ENCODE results near the gene C11orf87. TPM values are rescaled to one million over a fixed set of nuclear protein-coding genes. Genes with fewer than 3 reads are reported as not detected.

Gene C11orf87
- total RNA-seq, 1 experiment from 2014 or later, result not detected

- intact Hi-C loops (cut with micrococcal nuclease; ENCODE audit: unreplicated experiment), result no loop called here
- H3K4me3 Mint-ChIP-seq (ENCODE audit: low read depth, unreplicated experiment), result no peak overlapping the region
- H3K4me1 Mint-ChIP-seq (ENCODE audit: low read depth, unreplicated experiment), result no peaks in the 10 kb centered on the region
- DNase-seq, result no peak
- no peaks in the 10 kb centered on the region for H3K9me3 Mint-ChIP-seq (ENCODE audit: low read depth, unreplicated experiment)
- BruUV-seq (replicated peaks), result no TSS peak
- CTCF ChIA-PET, result no interaction called here
- H3K27me3 Mint-ChIP-seq (ENCODE audit: unreplicated experiment), result no peaks in the 10 kb centered on the region
- TF ChIP-seq, protein P1, sequence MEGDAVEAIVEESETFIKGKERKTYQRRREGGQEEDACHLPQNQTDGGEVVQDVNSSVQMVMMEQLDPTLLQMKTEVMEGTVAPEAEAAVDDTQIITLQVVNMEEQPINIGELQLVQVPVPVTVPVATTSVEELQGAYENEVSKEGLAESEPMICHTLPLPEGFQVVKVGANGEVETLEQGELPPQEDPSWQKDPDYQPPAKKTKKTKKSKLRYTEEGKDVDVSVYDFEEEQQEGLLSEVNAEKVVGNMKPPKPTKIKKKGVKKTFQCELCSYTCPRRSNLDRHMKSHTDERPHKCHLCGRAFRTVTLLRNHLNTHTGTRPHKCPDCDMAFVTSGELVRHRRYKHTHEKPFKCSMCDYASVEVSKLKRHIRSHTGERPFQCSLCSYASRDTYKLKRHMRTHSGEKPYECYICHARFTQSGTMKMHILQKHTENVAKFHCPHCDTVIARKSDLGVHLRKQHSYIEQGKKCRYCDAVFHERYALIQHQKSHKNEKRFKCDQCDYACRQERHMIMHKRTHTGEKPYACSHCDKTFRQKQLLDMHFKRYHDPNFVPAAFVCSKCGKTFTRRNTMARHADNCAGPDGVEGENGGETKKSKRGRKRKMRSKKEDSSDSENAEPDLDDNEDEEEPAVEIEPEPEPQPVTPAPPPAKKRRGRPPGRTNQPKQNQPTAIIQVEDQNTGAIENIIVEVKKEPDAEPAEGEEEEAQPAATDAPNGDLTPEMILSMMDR (IDR thresholded peaks at IDR 0.05; ENCODE audit: unreplicated experiment), result no peak
- H3K27ac Mint-ChIP-seq (ENCODE audit: unreplicated experiment), result no peak overlapping the region
- no peaks in the 10 kb centered on the region for H3K36me3 Mint-ChIP-seq (ENCODE audit: insufficient read depth, unreplicated experiment)
Measured at GRCh38 chr11:109401545-109401944, 20.4 kb upstream of the C11orf87 start.

GRCh38 chr11:109405671-109406070 is 16.3 kb upstream of the C11orf87 start:
- Mint-ChIP-seq H3K9me3 (ENCODE audit: low read depth, unreplicated experiment) (no peaks in the 10 kb centered on the region), H3K27ac (ENCODE audit: unreplicated experiment) (no peak overlapping the region), H3K4me1 (ENCODE audit: low read depth, unreplicated experiment) (no peaks in the 10 kb centered on the region), H3K27me3 (ENCODE audit: unreplicated experiment) (no peaks in the 10 kb centered on the region), H3K4me3 (ENCODE audit: low read depth, unreplicated experiment) (no peak overlapping the region), H3K36me3 (ENCODE audit: insufficient read depth, unreplicated experiment) (no peaks in the 10 kb centered on the region)
- no TSS peak for BruUV-seq (replicated peaks)
- intact Hi-C loops (cut with micrococcal nuclease; ENCODE audit: unreplicated experiment), result no loop called here
- no peak for DNase-seq
- TF ChIP-seq, protein P1 (IDR thresholded peaks at IDR 0.05; ENCODE audit: unreplicated experiment), result no peak
- CTCF ChIA-PET, result no interaction called here

- Mint-ChIP-seq H3K4me3 (ENCODE audit: low read depth, unreplicated experiment) (no peak overlapping the region), H3K36me3 (ENCODE audit: insufficient read depth, unreplicated experiment) (no peaks in the 10 kb centered on the region), H3K4me1 (ENCODE audit: low read depth, unreplicated experiment) (no peaks in the 10 kb centered on the region), H3K9me3 (ENCODE audit: low read depth, unreplicated experiment) (no peaks in the 10 kb centered on the region), H3K27me3 (ENCODE audit: unreplicated experiment) (no peaks in the 10 kb centered on the region), H3K27ac (ENCODE audit: unreplicated experiment) (no peak overlapping the region)
- intact Hi-C loops (cut with micrococcal nuclease; ENCODE audit: unreplicated experiment), result no loop called here
- DNase-seq, result no peak
- no TSS peak for BruUV-seq (replicated peaks)
- CTCF ChIA-PET, result no interaction called here
- TF ChIP-seq, protein P1 (IDR thresholded peaks at IDR 0.05; ENCODE audit: unreplicated experiment), result no peak
Measured at GRCh38 chr11:109416601-109417000, 5.4 kb upstream of the C11orf87 start.

DNA sequence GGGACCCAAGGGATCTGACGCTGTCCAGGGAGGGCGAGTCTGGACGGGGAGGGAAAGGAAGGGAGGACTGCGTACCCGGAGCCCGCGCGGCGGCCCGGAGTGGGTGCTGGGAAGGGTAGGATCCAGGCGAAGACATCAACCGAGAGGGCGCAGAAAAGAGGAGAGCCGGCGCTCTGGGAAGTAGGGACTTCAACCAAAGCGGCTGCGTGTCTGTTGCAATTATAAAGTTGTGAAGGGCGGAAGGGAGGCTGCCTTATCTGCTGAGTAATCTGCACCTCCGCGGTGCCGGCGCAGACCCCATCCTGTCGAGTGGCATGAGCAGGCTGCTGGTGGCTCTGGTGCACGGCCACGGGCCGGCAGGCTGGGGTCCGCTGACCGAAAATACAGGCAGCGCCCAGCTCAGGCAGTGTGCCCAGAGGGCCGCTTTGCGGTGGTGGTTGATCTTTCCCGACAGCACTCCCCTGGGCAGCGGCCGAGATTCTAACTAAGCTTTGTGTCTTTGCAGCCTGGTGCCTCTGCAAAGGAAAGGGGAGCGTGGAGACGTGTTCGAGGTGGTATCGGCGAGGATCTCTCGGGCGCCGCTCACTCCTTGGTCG is 978 bp downstream of the C11orf87 start:
- H3K4me1 Mint-ChIP-seq (ENCODE audit: low read depth, unreplicated experiment), result no peaks in the 10 kb centered on the region
- H3K4me3 Mint-ChIP-seq (ENCODE audit: low read depth, unreplicated experiment), result no peak overlapping the region
- TF ChIP-seq, protein P1 (IDR thresholded peaks at IDR 0.05; ENCODE audit: unreplicated experiment), result no peak
- intact Hi-C loops (cut with micrococcal nuclease; ENCODE audit: unreplicated experiment), result no loop called here
- no peak overlapping the region for H3K27ac Mint-ChIP-seq (ENCODE audit: unreplicated experiment)
- CTCF ChIA-PET, result no interaction called here
- no peak for DNase-seq
- BruUV-seq (replicated peaks), result no TSS peak
- no peaks in the 10 kb centered on the region for H3K27me3 Mint-ChIP-seq (ENCODE audit: unreplicated experiment)
- H3K9me3 Mint-ChIP-seq (ENCODE audit: low read depth, unreplicated experiment), result no peaks in the 10 kb centered on the region
- no peaks in the 10 kb centered on the region for H3K36me3 Mint-ChIP-seq (ENCODE audit: insufficient read depth, unreplicated experiment)
